ENCODE results near the gene RFX3. TPM values are rescaled to one million over a fixed set of nuclear protein-coding genes. Genes with fewer than 3 reads are reported as not detected.
"Not testable (repeated sequence)": the region's sequence is repeated elsewhere in the genome, so short reads cannot be mapped to it uniquely, and the experiment has no call there.

Gene RFX3
- total RNA-seq, 3 donors from 2014 or later = 9.2 to 10.1 (median 9.4) TPM

DNA sequence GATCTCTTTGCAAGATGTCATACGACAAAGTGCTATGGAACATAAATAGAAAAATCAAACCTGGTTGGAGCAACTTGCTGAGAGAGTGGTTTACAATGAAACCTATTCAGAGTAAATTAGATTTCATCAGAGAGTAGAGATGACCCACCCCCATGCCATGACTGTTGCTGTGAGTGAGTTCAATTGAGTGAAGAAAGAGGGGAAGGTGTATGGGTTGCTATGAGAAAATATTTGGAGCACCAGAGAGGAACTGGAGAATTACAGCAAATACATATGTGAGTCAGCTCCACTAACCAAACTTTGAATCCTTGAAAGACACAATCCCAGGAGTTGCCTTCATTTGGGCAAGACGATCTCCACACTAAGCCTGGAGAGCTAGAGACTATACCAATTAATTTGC, 217.2 kb downstream of the RFX3 start:
- peaks cover 50% of the 10 kb centered on the region for H3K36me3 Mint-ChIP-seq (ENCODE audit: insufficient read depth)
- peaks cover 6% of the 10 kb centered on the region for H3K9me3 Mint-ChIP-seq
- H3K4me3 Mint-ChIP-seq = no peak overlapping the region
- DNase-seq = no peak
- ATAC-seq = no peak
- peaks cover 12% of the 10 kb centered on the region for H3K4me1 Mint-ChIP-seq (ENCODE audit: low read depth)
- H3K27me3 Mint-ChIP-seq (ENCODE audit: low read depth) = no peaks in the 10 kb centered on the region

DNA sequence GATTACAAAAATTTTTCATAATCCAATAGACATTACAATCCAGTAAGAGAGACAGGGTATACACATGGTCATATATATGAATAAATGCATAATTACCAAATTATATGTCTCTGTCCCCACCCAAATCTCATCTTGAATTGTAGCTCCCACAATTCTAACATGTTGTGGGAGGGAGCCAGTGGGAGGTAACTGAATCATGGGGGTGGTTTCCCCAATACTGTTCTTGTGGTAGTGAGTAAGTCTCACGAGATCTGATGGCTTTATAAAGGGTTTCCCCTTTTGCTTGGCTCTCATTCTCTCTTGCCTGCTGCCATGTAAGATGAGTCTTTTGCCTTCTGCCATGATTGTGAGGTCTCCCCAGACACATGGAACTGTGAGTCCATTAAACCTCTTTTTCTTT, 221.4 kb downstream of the RFX3 start:
- not testable (repeated sequence) for DNase-seq; H3K9me3 Mint-ChIP-seq; H3K27me3 Mint-ChIP-seq (ENCODE audit: low read depth); H3K4me3 Mint-ChIP-seq
- Mint-ChIP-seq H3K36me3 (ENCODE audit: insufficient read depth) (peaks cover 39% of the 10 kb centered on the region), H3K4me1 (ENCODE audit: low read depth) (peaks cover 18% of the 10 kb centered on the region)
- ATAC-seq = peak; percentile 27 to 59

DNA sequence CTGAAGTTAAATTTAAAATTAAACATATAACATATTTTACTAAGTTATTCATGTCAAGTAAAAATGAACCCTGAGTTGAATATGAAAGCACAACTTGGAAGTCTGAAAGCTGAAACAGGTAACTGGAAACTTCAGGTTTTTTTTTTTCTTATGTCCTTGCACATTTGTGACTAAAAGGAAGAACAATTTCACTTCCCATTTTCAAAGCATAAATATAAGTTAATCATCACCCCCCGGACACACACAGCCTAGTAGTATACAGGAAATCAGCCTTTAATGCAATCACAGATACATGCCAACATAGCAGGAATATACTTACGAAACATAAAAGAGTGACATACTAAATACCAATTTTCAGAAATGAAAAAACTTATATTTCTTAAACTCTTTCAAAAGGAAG, 225.9 kb downstream of the RFX3 start:
- H3K9me3 Mint-ChIP-seq = no peaks in the 10 kb centered on the region
- H3K4me1 Mint-ChIP-seq (ENCODE audit: low read depth) = peaks cover 11% of the 10 kb centered on the region
- DNase-seq = no peak
- H3K4me3 Mint-ChIP-seq = no peak overlapping the region
- no peak for ATAC-seq
- no peaks in the 10 kb centered on the region for H3K27me3 Mint-ChIP-seq (ENCODE audit: low read depth)
- peaks cover 12% of the 10 kb centered on the region for H3K36me3 Mint-ChIP-seq (ENCODE audit: insufficient read depth)

DNA sequence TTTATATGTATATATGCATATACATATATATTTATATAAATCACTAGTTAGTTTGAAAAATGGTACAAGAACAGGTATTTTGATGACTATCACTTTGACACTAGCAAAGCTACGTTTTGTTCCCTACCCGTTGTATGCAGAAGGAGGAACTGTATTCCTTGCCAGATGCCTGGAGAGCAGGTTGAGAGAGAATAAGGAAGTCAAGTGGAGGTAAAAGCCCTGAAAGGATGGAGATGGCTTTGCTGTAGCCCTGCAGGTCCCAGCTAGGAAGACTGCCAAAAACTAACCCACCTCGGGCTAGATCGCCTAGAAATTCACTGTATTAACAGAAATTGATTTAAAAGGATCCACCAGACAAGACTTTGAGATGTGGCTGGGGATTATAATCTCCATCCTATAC, 229.3 kb downstream of the RFX3 start:
- Mint-ChIP-seq H3K4me3 (no peak overlapping the region), H3K9me3 (no peaks in the 10 kb centered on the region), H3K36me3 (ENCODE audit: insufficient read depth) (peaks cover 17% of the 10 kb centered on the region), H3K27me3 (ENCODE audit: low read depth) (no peaks in the 10 kb centered on the region), H3K4me1 (ENCODE audit: low read depth) (peaks cover 6% of the 10 kb centered on the region)
- ATAC-seq (no peak), DNase-seq (no peak)

DNA sequence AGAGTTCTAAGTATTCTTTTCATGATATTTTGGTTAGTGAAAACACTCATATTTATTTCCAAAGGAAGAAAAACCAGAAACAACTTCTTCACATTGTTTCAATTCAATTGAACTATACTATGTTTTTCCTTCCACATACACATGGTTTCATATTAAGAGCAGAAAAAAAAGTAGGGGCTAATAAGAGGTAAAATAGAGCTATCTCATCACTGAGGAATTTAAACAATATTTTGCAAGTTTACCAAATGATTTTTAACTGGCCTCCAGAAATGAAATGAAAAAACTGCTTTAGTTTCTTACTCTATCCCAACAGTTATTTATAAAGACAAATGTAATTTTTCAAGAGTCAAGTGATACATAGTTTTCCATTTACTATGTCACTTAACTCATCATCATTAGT, 233.5 kb downstream of the RFX3 start:
- no peak overlapping the region for H3K4me3 Mint-ChIP-seq
- ATAC-seq (no peak), DNase-seq (no peak)
- H3K36me3 Mint-ChIP-seq (ENCODE audit: insufficient read depth) = peaks cover 41% of the 10 kb centered on the region
- no peaks in the 10 kb centered on the region for H3K4me1 Mint-ChIP-seq (ENCODE audit: low read depth)
- H3K9me3 Mint-ChIP-seq = peaks cover 7% of the 10 kb centered on the region
- H3K27me3 Mint-ChIP-seq (ENCODE audit: low read depth) = no peaks in the 10 kb centered on the region

DNA sequence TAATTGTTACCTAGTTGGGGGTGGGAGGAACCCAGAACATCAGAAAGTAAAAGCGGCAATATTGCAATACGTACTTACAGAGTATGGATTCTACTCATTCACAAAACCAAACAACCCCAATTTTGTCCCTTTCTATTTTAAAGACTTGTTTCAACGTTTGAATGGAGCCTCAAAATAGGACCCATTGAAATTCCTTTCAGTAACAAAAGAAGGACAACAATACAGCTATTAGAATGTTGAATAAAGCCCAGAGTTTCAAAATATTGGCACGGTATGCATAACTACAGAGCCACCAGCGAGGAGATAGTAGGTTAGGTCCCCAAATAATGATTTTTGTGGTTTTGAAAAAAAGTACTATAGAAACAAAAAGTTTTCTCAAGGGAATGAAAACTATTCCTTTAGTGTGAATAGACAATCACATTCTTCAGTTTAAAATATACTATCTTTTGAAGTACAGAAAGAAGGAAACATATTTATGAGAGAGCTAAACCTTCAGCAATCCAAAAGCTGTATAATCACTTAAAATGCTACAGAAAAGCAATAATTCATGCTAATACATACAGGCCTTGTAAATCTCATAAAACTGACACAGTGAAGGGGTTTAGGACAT, 235.5 kb downstream of the RFX3 start:
- DNase-seq = no peak
- H3K4me3 Mint-ChIP-seq = no peak overlapping the region
- no peaks in the 10 kb centered on the region for H3K27me3 Mint-ChIP-seq (ENCODE audit: low read depth)
- H3K36me3 Mint-ChIP-seq (ENCODE audit: insufficient read depth) = peaks cover 50% of the 10 kb centered on the region
- ATAC-seq = no peak
- peaks cover 7% of the 10 kb centered on the region for H3K9me3 Mint-ChIP-seq
- no peaks in the 10 kb centered on the region for H3K4me1 Mint-ChIP-seq (ENCODE audit: low read depth)

DNA sequence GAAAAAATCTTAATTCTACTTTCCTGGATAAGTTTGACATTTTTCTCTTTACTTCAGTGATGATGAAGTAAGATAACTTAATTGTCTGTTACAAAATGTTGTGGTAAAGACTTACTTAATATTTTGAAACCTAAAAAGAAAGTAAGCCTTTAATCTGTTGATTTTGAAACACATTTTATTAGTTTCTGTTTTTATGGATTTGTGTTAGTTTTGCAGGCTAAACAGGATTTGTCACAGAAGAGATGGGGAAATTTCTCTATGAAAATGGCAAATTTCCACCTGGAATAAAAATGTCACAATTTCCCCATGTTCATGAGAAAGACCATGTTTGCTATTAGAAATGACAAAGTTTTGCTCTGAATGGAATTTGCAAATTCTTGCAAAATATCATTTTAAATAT, 237.1 kb downstream of the RFX3 start:
- Mint-ChIP-seq H3K4me3 (no peak overlapping the region), H3K27me3 (ENCODE audit: low read depth) (no peaks in the 10 kb centered on the region), H3K36me3 (ENCODE audit: insufficient read depth) (peaks cover 57% of the 10 kb centered on the region), H3K4me1 (ENCODE audit: low read depth) (no peaks in the 10 kb centered on the region), H3K9me3 (peaks cover 7% of the 10 kb centered on the region)
- no peak for DNase-seq
- no peak for ATAC-seq

DNA sequence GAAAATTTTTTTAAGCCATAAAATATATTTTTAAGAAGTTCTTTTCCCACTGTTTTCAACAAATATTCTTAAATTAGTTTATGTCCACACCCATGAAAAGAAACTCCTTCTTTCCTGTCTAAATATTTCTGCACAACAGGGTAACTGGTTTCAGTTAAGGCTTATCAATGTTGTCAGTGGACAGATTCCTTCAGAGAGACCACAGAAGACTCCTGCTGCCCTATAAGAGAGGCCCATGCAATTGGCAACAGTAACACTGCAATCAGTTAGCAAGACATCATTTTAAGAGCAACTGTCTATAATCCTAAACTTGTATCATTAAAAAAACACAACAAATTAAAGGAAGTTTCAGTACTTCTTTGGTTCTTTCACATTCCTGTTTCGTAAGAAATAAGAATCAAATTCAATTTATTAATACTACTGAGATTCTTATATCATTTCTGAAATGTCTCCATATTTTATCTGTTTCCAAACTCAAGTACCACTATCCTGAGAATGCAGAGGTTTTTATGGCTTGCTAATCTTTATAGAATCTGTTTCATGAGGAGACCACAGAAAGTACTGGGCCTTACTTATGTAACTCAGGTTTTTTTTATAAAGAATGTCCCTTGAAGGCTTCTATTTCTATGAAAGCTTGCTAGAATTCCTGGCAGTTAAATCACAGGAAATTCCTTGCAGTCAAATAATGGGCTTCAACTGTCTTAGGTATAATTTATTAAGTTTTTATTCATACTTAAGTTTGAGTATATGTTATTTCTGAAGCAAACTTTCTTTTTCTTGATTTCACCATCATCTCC, 240.2 kb downstream of the RFX3 start:
- Mint-ChIP-seq H3K36me3 (ENCODE audit: insufficient read depth) (peaks cover 46% of the 10 kb centered on the region), H3K4me3 (no peak overlapping the region), H3K9me3 (peaks cover 7% of the 10 kb centered on the region), H3K27me3 (ENCODE audit: low read depth) (no peaks in the 10 kb centered on the region), H3K4me1 (ENCODE audit: low read depth) (no peaks in the 10 kb centered on the region)
- DNase-seq = no peak
- no peak for ATAC-seq

DNA sequence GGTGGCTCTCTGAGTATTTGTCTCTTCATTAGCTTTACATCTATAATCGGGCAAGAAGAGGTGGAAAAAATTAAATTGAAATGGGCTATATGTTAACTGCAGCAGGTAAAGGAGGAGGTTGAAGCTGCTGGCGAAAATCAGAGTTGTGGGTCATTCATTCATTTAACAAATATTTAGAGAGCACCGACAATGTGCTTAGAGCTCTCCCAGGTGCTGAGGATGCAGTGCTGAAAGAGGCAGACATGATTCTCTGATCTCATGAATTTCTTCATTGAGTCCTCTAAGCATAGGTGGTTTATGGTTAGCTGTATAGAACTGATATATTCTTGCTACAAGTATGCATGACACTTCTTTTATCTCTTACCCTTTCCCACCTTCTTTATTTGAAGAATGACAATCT, 243.4 kb downstream of the RFX3 start:
- no peak for ATAC-seq
- H3K27me3 Mint-ChIP-seq (ENCODE audit: low read depth) = no peaks in the 10 kb centered on the region
- peaks cover under 1% of the 10 kb centered on the region for H3K9me3 Mint-ChIP-seq
- peaks cover 40% of the 10 kb centered on the region for H3K36me3 Mint-ChIP-seq (ENCODE audit: insufficient read depth)
- DNase-seq = no peak
- no peak overlapping the region for H3K4me3 Mint-ChIP-seq
- no peaks in the 10 kb centered on the region for H3K4me1 Mint-ChIP-seq (ENCODE audit: low read depth)

- H3K36me3 Mint-ChIP-seq (ENCODE audit: insufficient read depth) = peaks cover 36% of the 10 kb centered on the region
- H3K4me3 Mint-ChIP-seq = no peak overlapping the region
- no peak for DNase-seq
- no peaks in the 10 kb centered on the region for H3K27me3 Mint-ChIP-seq (ENCODE audit: low read depth)
- no peaks in the 10 kb centered on the region for H3K9me3 Mint-ChIP-seq
- no peak for ATAC-seq
- H3K4me1 Mint-ChIP-seq (ENCODE audit: low read depth) = no peaks in the 10 kb centered on the region
Observed at GRCh38 chr9:3281399-3281798, 244.4 kb downstream of the RFX3 start.

- Mint-ChIP-seq H3K27me3 (ENCODE audit: low read depth) (no peaks in the 10 kb centered on the region), H3K4me3 (no peak overlapping the region)
- DNase-seq = no peak
Observed at GRCh38 chr9:3277200-3277599, 248.6 kb downstream of the RFX3 start.

DNA sequence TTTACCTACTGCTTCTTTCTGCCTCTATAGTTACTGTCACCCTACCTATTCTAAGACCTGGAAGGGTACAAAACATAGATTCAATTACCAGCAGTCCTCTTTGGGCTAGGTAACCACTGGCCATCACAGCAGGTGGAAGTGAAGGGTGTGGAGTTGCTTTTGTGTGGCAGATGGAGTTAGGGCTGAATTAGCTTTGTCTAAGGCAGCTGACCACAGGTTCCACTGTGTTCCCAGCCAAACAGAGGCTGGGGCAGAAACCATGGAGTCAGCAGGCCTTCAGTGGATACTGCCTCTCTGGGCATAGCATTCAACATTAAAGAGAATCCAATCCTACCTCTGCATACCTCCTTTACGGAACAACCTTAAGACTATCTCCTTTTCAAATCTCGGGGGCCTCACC, 254.2 kb downstream of the RFX3 start:
- no peaks in the 10 kb centered on the region for H3K27me3 Mint-ChIP-seq (ENCODE audit: low read depth)
- H3K36me3 Mint-ChIP-seq (ENCODE audit: insufficient read depth) = peaks cover 44% of the 10 kb centered on the region
- H3K9me3 Mint-ChIP-seq = no peaks in the 10 kb centered on the region
- no peak overlapping the region for H3K4me3 Mint-ChIP-seq
- DNase-seq (no peak), ATAC-seq (no peak)
- H3K4me1 Mint-ChIP-seq (ENCODE audit: low read depth) = no peaks in the 10 kb centered on the region

More at GRCh38 chr9:3277200-3277599, 248.6 kb downstream of the RFX3 start:
- Mint-ChIP-seq H3K9me3 (no peaks in the 10 kb centered on the region), H3K4me1 (ENCODE audit: low read depth) (no peaks in the 10 kb centered on the region), H3K36me3 (ENCODE audit: insufficient read depth) (peaks cover 41% of the 10 kb centered on the region)
- no peak for ATAC-seq

GRCh38 chr9:3271157-3271556, 254.6 kb downstream of the RFX3 start:
- Mint-ChIP-seq H3K27me3 (ENCODE audit: low read depth) (no peaks in the 10 kb centered on the region), H3K4me1 (ENCODE audit: low read depth) (no peaks in the 10 kb centered on the region), H3K9me3 (no peaks in the 10 kb centered on the region), H3K36me3 (ENCODE audit: insufficient read depth) (peaks cover 40% of the 10 kb centered on the region), H3K4me3 (no peak overlapping the region)
- ATAC-seq = no peak
- DNase-seq = no peak

- ATAC-seq (no peak), DNase-seq (no peak)
- H3K27me3 Mint-ChIP-seq (ENCODE audit: low read depth) = no peaks in the 10 kb centered on the region
- H3K9me3 Mint-ChIP-seq = no peaks in the 10 kb centered on the region
- no peaks in the 10 kb centered on the region for H3K4me1 Mint-ChIP-seq (ENCODE audit: low read depth)
- no peak overlapping the region for H3K4me3 Mint-ChIP-seq
- peaks cover 40% of the 10 kb centered on the region for H3K36me3 Mint-ChIP-seq (ENCODE audit: insufficient read depth)
Observed at GRCh38 chr9:3268223-3268622, 257.6 kb downstream of the RFX3 start.

GRCh38 chr9:3263698-3264097, 262.1 kb downstream of the RFX3 start:
- Mint-ChIP-seq H3K36me3 (ENCODE audit: insufficient read depth) (peaks cover 35% of the 10 kb centered on the region), H3K4me1 (ENCODE audit: low read depth) (no peaks in the 10 kb centered on the region), H3K4me3 (no peak overlapping the region), H3K9me3 (no peaks in the 10 kb centered on the region), H3K27me3 (ENCODE audit: low read depth) (no peaks in the 10 kb centered on the region)
- no peak for ATAC-seq
- no peak for DNase-seq

Measured in activated T-cell treated with anti-CD3 and anti-CD28 coated beads, Interleukin-2, amount 50 U/mL, for 4 hours (primary cell).